ENCODE results near the gene RHOT1.
A peak's percentile ranks its signal among the peaks of the same experiment; 100 is the strongest.
"Not testable (repeated sequence)": the region's sequence is repeated elsewhere in the genome, so short reads cannot be mapped to it uniquely, and the experiment has no call there.

Gene RHOT1

GRCh38 chr17:32141258-32141657 is 1.0 kb upstream of the RHOT1 start:
- H3K4me3 ChIP-seq (ENCODE audit: low read depth, low read length) = peak overlapping the region; percentile 93
- no peak for TF ChIP-seq CTCF (conservative IDR thresholded peaks at IDR 0.05; ENCODE audit: low read depth, low read length)
- DNase-seq (ENCODE audit: low read depth) = peak; percentile 96

GRCh38 chr17:32141679-32142037 is 644 bp upstream of the RHOT1 start:
- TF ChIP-seq CTCF (conservative IDR thresholded peaks at IDR 0.05; ENCODE audit: low read depth, low read length) = no peak
- DNase-seq (ENCODE audit: low read depth) = no peak

GRCh38 chr17:32142857-32143526 is 690 bp downstream of the RHOT1 start:
- no peak for TF ChIP-seq CTCF (conservative IDR thresholded peaks at IDR 0.05; ENCODE audit: low read depth, low read length)
- DNase-seq (ENCODE audit: low read depth) = peak; percentile 86
- peak overlapping the region; percentile 93 for H3K4me3 ChIP-seq (ENCODE audit: low read depth, low read length)

More at GRCh38 chr17:32141679-32142037, 644 bp upstream of the RHOT1 start:
- H3K4me3 ChIP-seq (ENCODE audit: low read depth, low read length) = peak overlapping the region; percentile 93

GRCh38 chr17:32143527-32143870 is 1.2 kb downstream of the RHOT1 start:
- H3K4me3 ChIP-seq (ENCODE audit: low read depth, low read length) = peak overlapping the region; percentile 93

DNA sequence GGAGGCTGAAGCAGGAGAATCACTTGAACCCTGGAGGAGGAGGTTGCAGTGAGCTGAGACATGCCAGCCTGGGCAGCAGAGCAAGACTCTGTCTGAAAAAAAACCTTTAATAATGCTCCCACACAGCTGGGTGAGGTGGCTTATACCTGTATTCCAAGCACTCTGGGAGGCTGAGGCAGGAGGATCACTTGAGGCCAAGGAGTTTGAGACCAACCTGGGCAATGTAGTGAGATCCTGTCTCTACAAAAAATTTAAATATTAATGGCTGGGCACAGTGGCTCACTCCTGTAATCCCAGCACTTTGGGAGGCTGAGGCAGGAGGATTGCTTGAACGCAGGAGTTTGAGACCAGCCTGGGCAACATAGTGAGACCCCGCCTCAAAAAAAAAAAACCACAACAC is 2.1 kb downstream of the RHOT1 start:
- not testable (repeated sequence) for DNase-seq (ENCODE audit: low read depth); H3K4me3 ChIP-seq (ENCODE audit: low read depth, low read length)

More at GRCh38 chr17:32143527-32143870, 1.2 kb downstream of the RHOT1 start:
- TF ChIP-seq CTCF (conservative IDR thresholded peaks at IDR 0.05; ENCODE audit: low read depth, low read length) = no peak
- DNase-seq (ENCODE audit: low read depth) = no peak

GRCh38 chr17:32148351-32148750 is 6.0 kb downstream of the RHOT1 start:
- no peak for TF ChIP-seq CTCF (conservative IDR thresholded peaks at IDR 0.05; ENCODE audit: low read depth, low read length)
- no peak overlapping the region for H3K4me3 ChIP-seq (ENCODE audit: low read depth, low read length)
- DNase-seq (ENCODE audit: low read depth) = no peak

GRCh38 chr17:32150358-32150757 is 8.1 kb downstream of the RHOT1 start:
- H3K4me3 ChIP-seq (ENCODE audit: low read depth, low read length) = no peak overlapping the region
- no peak for TF ChIP-seq CTCF (conservative IDR thresholded peaks at IDR 0.05; ENCODE audit: low read depth, low read length)
- DNase-seq (ENCODE audit: low read depth) = no peak

All from choroid plexus epithelial cell (primary cell).